GM12801 (cell line): Measurements from ENCODE around the gene KRT10.

Experiments
- TF ChIP-seq, protein P1 (sequence below): IDR thresholded peaks from one replicate; pipeline ENCODE4 v1.5.1; 2011; ENCODE audit warnings: control low read depth; ENCODE audit not compliant: insufficient read length; ENCODE audit errors: extremely low read depth

Gene KRT10

DNA sequence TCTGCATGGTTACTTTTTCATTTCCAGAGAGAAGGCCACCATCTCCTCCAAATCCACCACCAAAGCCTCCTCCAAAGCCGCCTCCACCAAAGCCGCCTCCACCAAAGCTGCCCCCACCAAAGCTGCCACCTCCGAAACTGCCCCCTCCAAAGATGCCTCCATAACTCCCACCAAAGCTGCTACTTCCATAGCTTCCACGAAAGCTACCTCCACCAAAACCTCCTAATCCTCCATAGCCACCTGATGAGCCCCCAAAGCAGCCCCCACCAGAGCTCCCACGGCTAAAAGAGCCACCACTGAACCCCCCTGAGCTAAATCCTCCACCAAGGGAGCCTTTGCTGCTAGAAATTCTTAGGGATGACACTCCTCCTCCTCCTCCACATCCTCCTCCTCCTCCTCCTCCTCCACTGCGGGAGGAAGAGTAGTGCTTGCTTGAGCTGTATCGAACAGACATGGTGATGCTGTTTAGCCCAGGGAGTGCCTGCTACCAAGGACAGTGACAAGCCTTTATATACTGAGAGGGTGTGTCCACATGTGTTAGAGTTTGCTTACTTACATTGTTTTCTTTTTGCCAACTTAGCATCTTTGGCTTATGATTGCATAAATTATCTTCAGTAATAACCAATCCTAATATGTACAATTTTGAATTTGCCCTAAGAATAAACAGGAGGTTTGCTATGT lies at the start of gene KRT10:
Gene KRT10, minus strand, starts transcription at position 483 of the 681 bp plus-strand sequence. Its CDS starts 29 bp downstream, at position 454.
- TF ChIP-seq, protein P1, sequence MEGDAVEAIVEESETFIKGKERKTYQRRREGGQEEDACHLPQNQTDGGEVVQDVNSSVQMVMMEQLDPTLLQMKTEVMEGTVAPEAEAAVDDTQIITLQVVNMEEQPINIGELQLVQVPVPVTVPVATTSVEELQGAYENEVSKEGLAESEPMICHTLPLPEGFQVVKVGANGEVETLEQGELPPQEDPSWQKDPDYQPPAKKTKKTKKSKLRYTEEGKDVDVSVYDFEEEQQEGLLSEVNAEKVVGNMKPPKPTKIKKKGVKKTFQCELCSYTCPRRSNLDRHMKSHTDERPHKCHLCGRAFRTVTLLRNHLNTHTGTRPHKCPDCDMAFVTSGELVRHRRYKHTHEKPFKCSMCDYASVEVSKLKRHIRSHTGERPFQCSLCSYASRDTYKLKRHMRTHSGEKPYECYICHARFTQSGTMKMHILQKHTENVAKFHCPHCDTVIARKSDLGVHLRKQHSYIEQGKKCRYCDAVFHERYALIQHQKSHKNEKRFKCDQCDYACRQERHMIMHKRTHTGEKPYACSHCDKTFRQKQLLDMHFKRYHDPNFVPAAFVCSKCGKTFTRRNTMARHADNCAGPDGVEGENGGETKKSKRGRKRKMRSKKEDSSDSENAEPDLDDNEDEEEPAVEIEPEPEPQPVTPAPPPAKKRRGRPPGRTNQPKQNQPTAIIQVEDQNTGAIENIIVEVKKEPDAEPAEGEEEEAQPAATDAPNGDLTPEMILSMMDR: no peak

DNA sequence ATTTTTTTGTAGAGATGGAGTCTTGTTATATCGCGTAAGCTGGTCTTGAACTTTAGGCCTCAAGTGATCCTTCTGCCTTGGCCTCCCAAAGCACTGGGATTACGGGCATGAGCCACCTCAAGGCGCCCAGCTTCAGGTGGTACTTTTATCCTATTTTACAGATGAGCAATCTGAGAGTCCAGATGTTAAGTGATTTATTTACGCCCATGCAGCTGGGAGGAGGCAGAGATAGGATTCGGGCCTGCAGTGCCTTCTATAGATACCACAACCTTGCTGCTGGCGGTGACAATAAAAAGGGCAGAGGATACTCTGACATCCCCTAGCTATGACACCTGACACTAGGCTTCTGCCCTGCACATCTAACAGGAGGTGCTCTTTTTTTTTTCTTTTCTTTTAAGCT lies 48.9 kb upstream of the KRT10 start:
- TF ChIP-seq, protein P1: no peak

DNA sequence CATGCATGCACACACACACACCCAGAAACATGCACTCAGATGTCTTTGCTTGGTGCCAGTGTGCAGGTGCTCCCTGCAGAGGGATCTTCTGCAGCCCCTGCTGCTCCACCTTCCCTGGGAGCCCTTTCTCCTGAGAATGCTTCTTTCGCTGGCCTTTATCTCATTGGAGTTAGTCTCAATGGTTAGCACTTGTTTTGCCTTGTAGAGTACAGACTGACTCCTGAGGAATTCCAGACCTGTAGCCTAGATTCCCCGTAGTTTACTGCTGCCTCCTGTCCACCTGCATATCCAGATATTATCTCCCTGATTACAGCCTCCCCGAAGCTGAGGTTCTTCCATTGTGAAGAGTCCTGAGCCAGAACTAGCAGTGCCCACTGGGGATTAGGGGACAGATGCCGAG lies 47.7 kb upstream of the KRT10 start:
- TF ChIP-seq, protein P1: no peak

DNA sequence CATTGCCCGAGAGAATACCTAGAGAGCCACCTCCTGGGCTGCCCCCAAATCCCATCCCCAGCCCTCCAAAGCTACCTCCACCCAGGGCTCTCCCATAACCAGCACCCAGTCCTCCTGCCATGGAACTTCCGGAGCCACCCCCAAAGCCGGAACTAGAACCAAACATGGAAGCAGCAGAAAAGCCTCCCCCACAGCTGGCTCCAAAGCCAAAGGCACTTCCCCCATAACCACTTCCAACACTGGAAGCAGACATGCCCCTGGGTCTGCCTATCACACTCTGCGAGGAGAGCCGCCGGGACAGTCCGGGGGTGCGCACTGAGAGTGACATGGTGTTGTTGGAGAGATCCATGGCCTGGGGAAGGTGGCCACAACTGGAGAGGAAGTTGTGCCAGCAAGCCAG lies 44.4 kb upstream of the KRT10 start, which contains the start of gene KRT12:
Gene KRT12, minus strand, starts transcription at position 386 of the 400 bp plus-strand sequence. Its CDS starts 37 bp downstream, at position 349.
- TF ChIP-seq, protein P1: no peak

DNA sequence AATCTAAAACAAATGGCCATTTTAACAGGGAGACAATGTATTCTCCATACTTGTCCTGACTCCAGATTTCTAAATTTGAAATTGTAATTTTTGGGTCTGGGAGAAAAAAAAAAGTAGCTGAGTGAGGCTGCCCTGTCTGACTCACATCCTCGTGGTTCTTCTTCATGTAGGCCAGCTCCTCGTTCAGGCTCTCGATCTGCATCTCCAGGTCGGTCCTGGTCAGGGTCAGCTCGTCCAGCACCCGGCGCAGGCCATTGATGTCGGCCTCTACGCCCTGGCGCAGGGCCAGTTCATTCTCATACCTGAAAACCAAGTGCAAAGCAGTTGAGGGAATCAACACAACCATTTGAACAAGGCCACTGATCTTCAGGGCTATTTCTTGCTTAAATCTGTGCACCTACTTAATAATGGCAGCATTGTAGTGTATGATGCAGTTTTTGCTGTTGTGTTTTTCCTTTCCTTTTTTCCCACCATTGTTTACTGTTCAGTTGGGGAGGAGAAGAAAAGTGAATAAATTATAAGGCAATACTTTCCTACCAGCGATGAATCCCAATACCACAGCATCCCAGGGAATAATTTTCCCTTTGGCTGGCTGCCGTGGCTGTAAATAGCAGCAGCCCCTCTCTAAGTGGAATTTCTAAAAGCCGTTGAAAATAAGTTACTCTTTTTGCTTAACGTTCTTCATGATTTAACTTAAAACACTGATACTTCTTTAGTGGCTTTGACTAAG lies 42.4 kb upstream of the KRT10 start:
- TF ChIP-seq, protein P1: no peak

DNA sequence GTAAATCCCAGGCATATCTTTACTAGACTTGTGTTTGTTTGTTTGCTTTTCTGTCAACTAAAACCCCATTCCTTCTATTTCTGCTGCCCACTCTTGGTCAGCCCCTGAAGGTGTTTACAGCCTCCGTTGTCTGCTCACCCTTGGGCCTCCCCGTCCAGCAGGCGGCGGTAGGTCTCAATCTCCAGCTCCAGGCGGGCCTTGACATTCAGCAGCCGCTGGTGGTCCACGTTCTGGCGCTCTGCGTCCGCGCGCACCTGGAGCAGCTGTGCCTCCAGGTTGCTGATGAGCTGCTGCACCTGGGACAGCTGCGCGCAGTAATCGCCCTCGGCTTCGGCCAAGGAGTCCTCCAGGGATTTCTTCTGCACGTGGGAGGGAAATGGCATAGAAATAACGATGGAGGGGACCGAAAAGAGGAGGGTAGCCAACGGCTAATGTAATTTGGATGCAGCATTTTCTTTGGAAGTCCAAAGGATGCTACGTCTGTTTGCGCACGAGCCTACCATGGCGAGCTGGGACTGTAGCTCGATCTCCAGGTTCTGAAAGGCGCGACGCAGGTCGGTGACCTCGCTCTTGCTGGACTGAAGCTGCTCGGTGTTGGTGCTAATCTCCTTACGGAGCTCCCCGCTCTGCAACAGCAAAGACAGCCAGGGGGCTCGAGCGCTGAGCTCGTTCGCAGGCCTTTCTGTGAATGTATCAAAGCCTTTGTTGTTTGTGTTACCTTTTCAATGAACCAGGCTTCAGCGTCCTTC lies 40.7 kb upstream of the KRT10 start:
- TF ChIP-seq, protein P1: no peak

DNA sequence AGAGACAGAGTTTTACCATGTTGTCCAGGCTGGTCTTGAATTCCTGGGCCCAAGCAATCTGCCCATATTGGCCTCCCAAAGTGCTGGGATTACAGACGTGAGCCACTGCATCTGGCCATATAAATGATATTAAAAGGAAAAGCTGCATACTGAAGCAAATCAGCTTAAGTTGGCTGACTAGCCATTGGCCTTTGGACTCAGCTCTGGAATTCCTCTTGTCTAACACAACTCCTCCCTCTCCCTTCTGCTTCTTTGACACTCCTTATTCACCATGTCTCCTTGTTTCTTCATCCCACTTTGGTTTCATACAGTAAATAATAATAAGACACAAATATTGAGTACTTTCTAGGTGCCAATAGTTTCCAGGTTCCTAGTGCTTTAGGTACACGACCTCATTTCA lies 37.1 kb upstream of the KRT10 start:
- TF ChIP-seq, protein P1: no peak
